Measurements from ENCODE around the gene IFNA8.
"Not testable (repeated sequence)": the region's sequence is repeated elsewhere in the genome, so short reads cannot be mapped to it uniquely, and the experiment has no call there.

IFNA8 gene

GRCh38 chr9:21408817-21409216, at the start of gene IFNA8:
IFNA8 (plus strand) TSS chr9:21409117; CDS start chr9:21409177, 60 bp downstream.
- peaks cover 11% of the 10 kb centered on the region for H3K4me1 ChIP-seq (ENCODE audit: low read length)
- H3K4me2 ChIP-seq (ENCODE audit: low read length): no peak within 1 kb of the TSS
- peaks cover 15% of the 10 kb centered on the region; the same call in 1 of the 2 replicates for H4K20me1 ChIP-seq (ENCODE audit: insufficient read depth, low read length)
- H3K9me3 ChIP-seq (ENCODE audit: insufficient read depth, low read length): no peaks in the 10 kb centered on the region
- no peak within 1 kb of the TSS for H3K9ac ChIP-seq (ENCODE audit: low read length)
- no peak within 1 kb of the TSS for H3K27ac ChIP-seq (ENCODE audit: low read length)
- TF ChIP-seq EZH2phosphoT487 (IDR thresholded peaks at IDR 0.05; ENCODE audit: low read depth): no peak
- TF ChIP-seq CTCF (IDR thresholded peaks at IDR 0.05; ENCODE audit: low read depth, low read length): no peak
- no peaks in the 10 kb centered on the region for H3K79me2 ChIP-seq (ENCODE audit: low read length)
- no peak within 1 kb of the TSS for H3K4me3 ChIP-seq (ENCODE audit: low read length)
- H3K36me3 ChIP-seq (replicated peaks; ENCODE audit: low read depth, low read length): no peaks in the 10 kb centered on the region
- no peak within 1 kb of the TSS for H2AFZ ChIP-seq (ENCODE audit: low read depth, low read length)
- H3K27me3 ChIP-seq (ENCODE audit: low read depth, low read length): peaks cover 90% of the 10 kb centered on the region

GRCh38 chr9:21362287-21362686, 46.6 kb upstream of the IFNA8 start:
- Histone ChIP-seq H3K9me3 (ENCODE audit: insufficient read depth, low read length) (no peaks in the 10 kb centered on the region), H2AFZ (ENCODE audit: low read depth, low read length) (no peak overlapping the region)
- no peak for TF ChIP-seq CTCF (IDR thresholded peaks at IDR 0.05; ENCODE audit: low read depth, low read length)
- TF ChIP-seq EZH2phosphoT487 (IDR thresholded peaks at IDR 0.05; ENCODE audit: low read depth): no peak

GRCh38 chr9:21367169-21367568, 41.7 kb upstream of the IFNA8 start:
- not testable (repeated sequence) for H3K4me3 ChIP-seq (ENCODE audit: low read length)
- H3K27me3 ChIP-seq (ENCODE audit: low read depth, low read length): peaks cover 78% of the 10 kb centered on the region

More at GRCh38 chr9:21362287-21362686, 46.6 kb upstream of the IFNA8 start:
- Histone ChIP-seq H3K9ac (ENCODE audit: low read length) (no peak overlapping the region), H3K36me3 (replicated peaks; ENCODE audit: low read depth, low read length) (no peaks in the 10 kb centered on the region), H3K4me3 (ENCODE audit: low read length) (no peak overlapping the region), H4K20me1 (ENCODE audit: insufficient read depth, low read length) (0 out of 2 replicates have a peak, but pooled peaks cover 4% of the 10 kb centered on the region), H3K4me1 (ENCODE audit: low read length) (peaks cover 17% of the 10 kb centered on the region), H3K4me2 (ENCODE audit: low read length) (no peak overlapping the region), H3K27ac (ENCODE audit: low read length) (no peak overlapping the region), H3K79me2 (ENCODE audit: low read length) (no peaks in the 10 kb centered on the region), H3K27me3 (ENCODE audit: low read depth, low read length) (peaks cover 79% of the 10 kb centered on the region)

GRCh38 chr9:21367957-21368356, 41.0 kb upstream of the IFNA8 start, which contains the start of gene IFNA13:
IFNA13 (minus strand) TSS chr9:21368057; CDS start chr9:21368010, 47 bp downstream.
- Histone ChIP-seq H3K27me3 (ENCODE audit: low read depth, low read length) (peaks cover 79% of the 10 kb centered on the region), H4K20me1 (ENCODE audit: insufficient read depth, low read length) (no peaks in the 10 kb centered on the region), H3K4me3 (ENCODE audit: low read length) (no peak within 1 kb of the TSS), H3K36me3 (replicated peaks; ENCODE audit: low read depth, low read length) (no peaks in the 10 kb centered on the region), H3K9ac (ENCODE audit: low read length) (no peak within 1 kb of the TSS), H3K9me3 (ENCODE audit: insufficient read depth, low read length) (no peaks in the 10 kb centered on the region), H3K4me2 (ENCODE audit: low read length) (no peak within 1 kb of the TSS), H3K4me1 (ENCODE audit: low read length) (peaks cover 9% of the 10 kb centered on the region), H3K27ac (ENCODE audit: low read length) (no peak within 1 kb of the TSS), H3K79me2 (ENCODE audit: low read length) (no peaks in the 10 kb centered on the region), H2AFZ (ENCODE audit: low read depth, low read length) (no peak within 1 kb of the TSS)
- no peak for TF ChIP-seq EZH2phosphoT487 (IDR thresholded peaks at IDR 0.05; ENCODE audit: low read depth)
- TF ChIP-seq CTCF (IDR thresholded peaks at IDR 0.05; ENCODE audit: low read depth, low read length): no peak

More at GRCh38 chr9:21367169-21367568, 41.7 kb upstream of the IFNA8 start:
- H3K79me2 ChIP-seq (ENCODE audit: low read length); H3K4me1 ChIP-seq (ENCODE audit: low read length); H2AFZ ChIP-seq (ENCODE audit: low read depth, low read length); H3K9me3 ChIP-seq (ENCODE audit: insufficient read depth, low read length); H4K20me1 ChIP-seq (ENCODE audit: insufficient read depth, low read length); H3K9ac ChIP-seq (ENCODE audit: low read length); H3K4me2 ChIP-seq (ENCODE audit: low read length); H3K36me3 ChIP-seq (replicated peaks; ENCODE audit: low read depth, low read length); H3K27ac ChIP-seq (ENCODE audit: low read length): not testable (repeated sequence)

DNA sequence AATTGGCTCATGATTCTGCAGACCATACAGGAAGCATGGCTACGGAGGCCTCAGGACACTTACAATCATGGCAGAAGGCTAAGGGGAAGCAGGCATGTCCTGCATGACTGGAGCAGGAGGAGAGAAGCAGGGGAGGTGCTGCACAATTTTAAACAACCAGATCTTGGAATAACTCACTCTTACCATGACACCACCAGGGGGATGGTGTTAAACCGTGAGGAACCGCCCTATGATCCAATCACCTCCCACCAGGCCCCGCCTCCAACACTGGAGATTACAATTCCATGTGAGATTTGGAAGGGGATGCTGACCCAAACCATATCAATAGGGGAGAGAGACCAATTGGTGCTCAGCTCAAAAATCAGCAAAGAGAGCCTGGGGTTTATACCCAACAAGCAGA, 37.5 kb upstream of the IFNA8 start:
- not testable (repeated sequence) for H2AFZ ChIP-seq (ENCODE audit: low read depth, low read length); H3K4me2 ChIP-seq (ENCODE audit: low read length); H3K79me2 ChIP-seq (ENCODE audit: low read length); H3K4me1 ChIP-seq (ENCODE audit: low read length); H3K36me3 ChIP-seq (replicated peaks; ENCODE audit: low read depth, low read length); H3K9me3 ChIP-seq (ENCODE audit: insufficient read depth, low read length); H3K4me3 ChIP-seq (ENCODE audit: low read length); H3K9ac ChIP-seq (ENCODE audit: low read length); H3K27ac ChIP-seq (ENCODE audit: low read length); H4K20me1 ChIP-seq (ENCODE audit: insufficient read depth, low read length)
- H3K27me3 ChIP-seq (ENCODE audit: low read depth, low read length): peaks cover 68% of the 10 kb centered on the region

Data from OCI-LY3 (cell line).